WERI-Rb-1 (cell line): ENCODE results near the gene S100A9.

ENCODE experiments used
- DNase-seq: peaks from one replicate; pipeline ENCODE4 v3.0.0-alpha.2; 2020
- H3K27ac ChIP-seq: fragments of 250-450 bp; sonication (Bioruptor Pico); 2 replicates; pipeline ENCODE4 v1.5.1; 2020; ENCODE audit warnings: mild to moderate bottlenecking, moderate library complexity
- H3K27me3 ChIP-seq: fragments of 250-450 bp; sonication (Bioruptor Pico); 2 replicates; pipeline ENCODE4 v1.5.1; 2021; ENCODE audit warnings: mild to moderate bottlenecking, low read depth, moderate library complexity; ENCODE audit not compliant: insufficient read depth, severe bottlenecking
- H3K36me3 ChIP-seq: fragments of 250-450 bp; sonication (Bioruptor Pico); 2 replicates; pipeline ENCODE4 v1.5.1; 2020; ENCODE audit warnings: mild to moderate bottlenecking, moderate library complexity
- H3K4me3 ChIP-seq: 2 replicates; pipeline ENCODE4 v1.5.1; 2011; ENCODE audit warnings: low read depth, mild to moderate bottlenecking, control low read depth, low read length
- H3K9me3 ChIP-seq: fragments of 250-450 bp; sonication (Bioruptor Pico); 2 replicates; pipeline ENCODE4 v1.5.1; 2021; ENCODE audit warnings: mild to moderate bottlenecking, moderate library complexity; ENCODE audit not compliant: severe bottlenecking
- TF ChIP-seq, protein P1 (sequence below): IDR thresholded peaks from 2 replicates; pipeline ENCODE4 v1.5.1; 2011; ENCODE audit warnings: low read depth, mild to moderate bottlenecking, control low read depth, inconsistent platforms, low read length

The S100A9 gene

DNA sequence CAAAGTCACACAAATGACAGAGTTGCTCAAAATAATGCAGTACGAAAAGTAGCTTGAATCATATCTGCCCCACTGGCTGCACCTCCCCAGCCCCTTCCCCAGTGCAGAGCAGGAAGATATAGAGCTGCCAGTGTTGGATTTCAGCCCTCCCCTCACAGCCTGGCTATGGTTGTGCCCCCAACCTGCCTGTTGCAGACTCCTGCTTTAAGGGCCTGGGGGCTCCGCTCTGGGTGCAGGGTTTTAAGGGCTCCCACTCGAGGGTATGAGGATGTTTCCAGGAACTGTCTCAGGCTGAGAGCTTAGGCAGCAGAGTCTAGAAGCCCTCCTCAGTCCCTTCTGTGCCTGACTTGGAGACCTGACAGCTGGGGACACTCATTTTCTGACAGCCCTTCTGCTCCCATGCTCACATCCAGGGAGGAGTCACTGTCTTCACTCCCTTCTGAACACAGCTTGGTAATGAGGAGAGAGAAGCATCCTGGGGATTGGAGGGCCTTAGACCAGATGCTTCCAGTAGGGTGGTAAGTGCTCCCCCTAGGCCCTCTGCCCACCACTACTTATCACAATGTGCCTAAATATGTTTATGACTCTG, 4.6 kb downstream of the S100A9 start:
- Histone ChIP-seq H3K9me3 (peaks cover 3% of the 10 kb centered on the region), H3K27ac (no peak overlapping the region), H3K4me3 (no peak overlapping the region), H3K36me3 (no peaks in the 10 kb centered on the region), H3K27me3 (peaks cover 98% of the 10 kb centered on the region)
- DNase-seq, result peak; percentile 19
- TF ChIP-seq, protein P1, sequence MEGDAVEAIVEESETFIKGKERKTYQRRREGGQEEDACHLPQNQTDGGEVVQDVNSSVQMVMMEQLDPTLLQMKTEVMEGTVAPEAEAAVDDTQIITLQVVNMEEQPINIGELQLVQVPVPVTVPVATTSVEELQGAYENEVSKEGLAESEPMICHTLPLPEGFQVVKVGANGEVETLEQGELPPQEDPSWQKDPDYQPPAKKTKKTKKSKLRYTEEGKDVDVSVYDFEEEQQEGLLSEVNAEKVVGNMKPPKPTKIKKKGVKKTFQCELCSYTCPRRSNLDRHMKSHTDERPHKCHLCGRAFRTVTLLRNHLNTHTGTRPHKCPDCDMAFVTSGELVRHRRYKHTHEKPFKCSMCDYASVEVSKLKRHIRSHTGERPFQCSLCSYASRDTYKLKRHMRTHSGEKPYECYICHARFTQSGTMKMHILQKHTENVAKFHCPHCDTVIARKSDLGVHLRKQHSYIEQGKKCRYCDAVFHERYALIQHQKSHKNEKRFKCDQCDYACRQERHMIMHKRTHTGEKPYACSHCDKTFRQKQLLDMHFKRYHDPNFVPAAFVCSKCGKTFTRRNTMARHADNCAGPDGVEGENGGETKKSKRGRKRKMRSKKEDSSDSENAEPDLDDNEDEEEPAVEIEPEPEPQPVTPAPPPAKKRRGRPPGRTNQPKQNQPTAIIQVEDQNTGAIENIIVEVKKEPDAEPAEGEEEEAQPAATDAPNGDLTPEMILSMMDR, result no peak

DNA sequence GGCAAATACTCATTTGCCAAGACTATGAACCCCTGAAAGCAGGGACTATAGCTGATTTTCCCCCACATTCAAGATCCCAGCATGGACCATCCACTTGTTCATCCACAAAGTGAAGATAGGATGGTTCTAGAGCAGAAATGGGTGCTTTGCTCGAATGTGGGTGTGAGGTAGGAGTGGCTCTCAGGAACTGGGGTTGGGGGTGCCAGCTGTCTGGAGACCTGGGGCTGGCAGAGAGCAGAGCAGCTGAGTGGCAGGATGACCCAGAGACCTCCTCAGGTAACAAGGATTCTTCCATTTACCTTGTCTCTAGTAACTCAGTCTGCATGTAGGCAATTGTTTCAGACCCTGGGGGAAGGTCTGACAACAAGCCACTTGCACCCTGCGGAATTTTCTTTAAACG, 6.0 kb downstream of the S100A9 start:
- Histone ChIP-seq H3K4me3 (no peak overlapping the region), H3K36me3 (no peaks in the 10 kb centered on the region), H3K27me3 (peaks cover 98% of the 10 kb centered on the region), H3K27ac (no peak overlapping the region), H3K9me3 (peaks cover 3% of the 10 kb centered on the region)
- DNase-seq, result peak; percentile 5
- TF ChIP-seq, protein P1, result no peak

- no peaks in the 10 kb centered on the region for H3K36me3 ChIP-seq
- no peak overlapping the region for H3K27ac ChIP-seq
- TF ChIP-seq, protein P1, result no peak
- H3K9me3 ChIP-seq, result peaks cover 3% of the 10 kb centered on the region
- H3K4me3 ChIP-seq, result no peak overlapping the region
- H3K27me3 ChIP-seq, result peaks cover 98% of the 10 kb centered on the region
- peak; percentile 3 for DNase-seq
These were observed 6.5 kb downstream of the S100A9 start for GRCh38 chr1:153364156-153364555.

- H3K27ac ChIP-seq, result no peak overlapping the region
These were observed 7.4 kb downstream of the S100A9 start for GRCh38 chr1:153364766-153365666.

DNA sequence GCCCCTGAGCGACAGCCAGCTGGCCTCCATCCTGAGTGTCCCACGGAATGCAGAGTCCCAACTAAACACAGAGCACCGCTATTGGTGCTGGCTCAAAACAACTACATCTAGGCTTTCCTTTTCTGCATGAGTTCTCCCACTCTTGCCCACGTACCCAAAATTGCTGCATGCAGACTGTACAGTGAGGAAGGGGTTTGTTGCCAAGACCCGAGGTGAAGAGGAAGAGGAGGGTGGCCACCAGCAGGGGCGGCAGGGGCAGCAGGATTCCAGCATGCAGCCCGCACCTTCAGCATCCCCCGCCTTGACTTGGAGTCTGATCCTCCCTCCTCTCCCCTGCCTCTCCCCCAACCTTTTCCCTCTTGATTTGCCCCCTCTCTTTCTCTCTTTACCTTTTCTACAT, 8.0 kb downstream of the S100A9 start:
- no peaks in the 10 kb centered on the region for H3K36me3 ChIP-seq
- peaks cover 98% of the 10 kb centered on the region for H3K27me3 ChIP-seq
- DNase-seq, result no peak
- H3K27ac ChIP-seq, result no peak overlapping the region
- TF ChIP-seq, protein P1, result no peak
- peaks cover 7% of the 10 kb centered on the region for H3K9me3 ChIP-seq
- H3K4me3 ChIP-seq, result no peak overlapping the region

More at GRCh38 chr1:153364766-153365666, 7.4 kb downstream of the S100A9 start:
- H3K4me3 ChIP-seq, result no peak overlapping the region
- DNase-seq, result no peak
- TF ChIP-seq, protein P1, result no peak
- H3K27me3 ChIP-seq, result peaks cover 98% of the 10 kb centered on the region
- H3K9me3 ChIP-seq, result peaks cover 3% of the 10 kb centered on the region
- no peaks in the 10 kb centered on the region for H3K36me3 ChIP-seq
